HG02885 (cell line): ENCODE measurements around the gene ZNF512.
"Not testable (repeated sequence)": the region's sequence is repeated elsewhere in the genome, so short reads cannot be mapped to it uniquely, and the experiment has no call there.

Source experiments
- ATAC-seq: cut with Tn5 transposase; IDR thresholded peaks from one replicate; pipeline ENCODE4 v1.9.1; 2021; ENCODE audit warnings: mild to moderate bottlenecking; ENCODE audit not compliant: unreplicated experiment, poor library complexity

Gene ZNF512

DNA sequence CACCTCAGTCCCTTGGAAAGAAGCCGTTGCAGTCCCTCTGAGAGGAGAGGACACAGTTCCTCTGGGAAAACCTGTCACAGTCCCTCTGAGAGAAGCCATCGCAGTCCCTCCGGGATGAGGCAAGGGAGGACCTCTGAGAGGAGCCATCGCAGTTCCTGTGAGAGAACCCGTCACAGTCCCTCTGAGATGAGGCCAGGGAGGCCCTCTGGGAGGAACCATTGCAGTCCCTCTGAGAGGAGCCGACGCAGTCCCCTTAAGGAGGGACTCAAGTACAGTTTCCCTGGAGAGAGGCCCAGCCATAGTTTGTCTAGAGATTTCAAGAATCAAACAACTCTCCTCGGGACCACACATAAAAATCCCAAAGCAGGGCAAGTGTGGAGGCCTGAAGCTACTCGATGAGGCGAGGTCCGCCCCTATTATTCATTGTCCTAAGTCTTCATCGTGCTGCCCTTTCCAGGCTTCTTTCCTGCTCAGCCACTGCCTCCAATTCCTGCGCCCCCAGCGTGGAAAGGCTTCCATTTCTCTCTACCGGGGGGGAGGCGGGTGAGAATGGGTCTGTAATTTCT, 630 bp upstream of the ZNF512 start:
- no peak for ATAC-seq

GRCh38 chr2:27583390-27583915, 611 bp downstream of the ZNF512 start:
- ATAC-seq = no peak

GRCh38 chr2:27584597-27584996, 1.8 kb downstream of the ZNF512 start:
- ATAC-seq = no peak

- no peak for ATAC-seq
Observed at GRCh38 chr2:27587025-27587424, 4.2 kb downstream of the ZNF512 start.

- no peak for ATAC-seq
Observed at GRCh38 chr2:27588308-27588707, 5.5 kb downstream of the ZNF512 start.

- no peak for ATAC-seq
Observed at GRCh38 chr2:27591745-27592144, 8.9 kb downstream of the ZNF512 start.

GRCh38 chr2:27593240-27593639, 10.4 kb downstream of the ZNF512 start:
- ATAC-seq = no peak

DNA sequence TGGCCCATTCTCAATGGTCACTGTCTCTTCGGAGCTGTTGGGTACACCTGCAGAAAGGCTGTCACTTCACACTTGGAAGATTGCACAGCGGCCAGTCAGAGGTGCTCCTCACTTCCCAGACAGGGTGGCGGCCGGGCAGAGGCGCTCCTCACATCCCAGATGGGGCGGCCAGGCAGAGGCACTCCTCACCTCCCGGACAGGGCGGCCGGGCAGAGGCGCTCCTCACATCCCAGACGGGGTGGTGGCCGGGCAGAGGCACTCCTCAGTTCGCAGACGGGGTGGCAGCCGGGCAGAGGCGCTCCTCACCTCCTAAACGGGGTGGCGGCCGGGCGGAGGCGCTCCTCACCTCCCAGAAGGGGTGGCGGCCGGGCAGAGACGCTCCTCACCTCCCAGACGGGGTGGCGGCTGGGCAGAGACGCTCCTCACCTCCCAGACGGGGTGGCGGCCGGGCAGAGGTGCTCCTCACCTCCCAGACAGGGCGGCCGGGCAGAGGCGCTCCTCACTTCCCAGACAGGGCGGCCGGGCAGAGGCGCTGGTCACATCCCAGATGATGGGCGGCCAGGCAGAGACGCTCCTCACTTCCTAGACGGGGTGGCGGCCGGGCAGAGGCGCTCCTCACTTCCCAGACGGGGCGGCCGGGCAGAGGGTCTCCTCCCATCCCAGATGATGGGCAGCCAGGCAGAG, 11.3 kb downstream of the ZNF512 start:
- not testable (repeated sequence) for ATAC-seq

DNA sequence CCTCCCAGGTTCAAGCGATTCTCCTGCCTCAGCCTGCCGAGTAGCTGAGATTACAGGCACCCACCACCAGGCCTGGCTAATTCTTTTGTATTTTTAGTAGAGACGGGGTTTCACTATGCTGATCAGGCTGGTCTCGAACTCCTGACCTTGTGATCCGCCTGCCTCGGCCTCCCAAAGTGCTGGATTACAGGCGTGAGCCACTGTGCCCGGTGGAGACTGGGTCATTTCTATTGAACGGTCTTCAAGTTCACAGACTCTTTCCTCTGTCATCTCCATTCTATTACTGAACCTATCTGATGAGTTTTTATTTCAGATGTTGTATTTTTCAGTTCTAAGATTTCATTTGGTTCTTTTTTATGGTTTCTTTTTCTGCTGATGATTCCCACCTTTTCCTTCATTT, 12.6 kb downstream of the ZNF512 start:
- not testable (repeated sequence) for ATAC-seq

DNA sequence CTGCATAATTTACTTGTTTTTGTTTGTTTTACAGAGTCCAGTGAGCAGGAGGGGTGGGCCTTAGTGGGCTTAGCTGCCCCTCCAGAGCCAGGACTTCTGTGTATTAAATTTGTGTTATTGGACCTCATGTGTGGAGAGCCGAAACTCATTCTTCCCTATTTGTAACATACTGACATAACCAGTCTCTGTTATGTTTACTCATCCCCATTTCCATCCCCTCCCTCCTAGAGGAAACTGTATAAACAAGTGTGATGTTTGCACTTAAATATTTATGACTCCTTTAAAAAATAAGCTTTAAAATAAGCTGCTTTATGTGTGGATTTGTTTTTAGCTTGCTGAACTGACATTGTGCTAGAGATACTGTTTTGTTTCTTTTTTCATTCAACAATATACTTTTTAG, 13.8 kb downstream of the ZNF512 start:
- no peak for ATAC-seq

- ATAC-seq = no peak
Observed at GRCh38 chr2:27606611-27607010, 23.8 kb downstream of the ZNF512 start.

DNA sequence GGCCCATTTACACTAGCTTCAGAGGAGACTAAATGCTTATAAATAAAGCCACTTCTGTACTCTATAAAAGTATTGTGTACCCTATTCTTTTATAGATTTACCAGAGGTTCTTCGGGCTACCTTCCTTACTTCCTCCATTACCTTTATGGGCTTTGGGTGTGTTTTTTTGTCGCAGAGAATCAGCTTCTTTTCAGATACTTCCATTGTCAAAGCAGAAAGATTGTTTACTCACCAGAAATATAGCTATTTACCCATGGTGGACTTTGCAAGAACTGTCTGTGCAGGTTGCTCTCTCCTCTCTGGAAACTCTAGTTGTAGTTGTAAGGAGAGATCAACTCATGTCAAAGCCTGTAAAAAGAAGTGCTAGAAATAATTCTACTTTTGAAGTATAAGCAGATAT, 31.1 kb downstream of the ZNF512 start:
- ATAC-seq = no peak

GRCh38 chr2:27615316-27615715, 32.5 kb downstream of the ZNF512 start:
- ATAC-seq = no peak

- no peak for ATAC-seq
Observed at GRCh38 chr2:27621524-27621923, 38.7 kb downstream of the ZNF512 start.

DNA sequence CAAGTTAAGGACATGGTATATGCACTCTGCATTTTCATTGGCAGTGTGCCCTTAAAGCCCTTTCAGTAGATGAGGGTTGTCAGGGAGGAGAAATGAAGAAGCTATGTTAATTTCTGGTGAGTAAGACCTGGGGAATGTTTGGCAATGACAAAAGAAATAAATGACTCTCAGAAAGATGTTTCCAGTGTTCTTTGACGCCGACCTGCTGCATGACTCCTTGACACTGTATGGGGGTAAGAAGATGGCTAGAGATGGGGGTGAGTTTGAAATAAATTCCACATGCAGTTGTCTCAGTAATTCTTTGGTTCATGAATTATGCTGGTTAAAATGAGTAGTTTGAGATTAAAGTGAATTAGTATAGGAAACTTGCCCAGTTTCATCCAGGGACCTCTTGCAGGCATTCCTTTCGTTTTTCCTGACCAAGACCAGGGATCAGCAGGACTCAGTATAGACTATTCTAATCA, 40.1 kb downstream of the ZNF512 start:
- ATAC-seq = no peak

DNA sequence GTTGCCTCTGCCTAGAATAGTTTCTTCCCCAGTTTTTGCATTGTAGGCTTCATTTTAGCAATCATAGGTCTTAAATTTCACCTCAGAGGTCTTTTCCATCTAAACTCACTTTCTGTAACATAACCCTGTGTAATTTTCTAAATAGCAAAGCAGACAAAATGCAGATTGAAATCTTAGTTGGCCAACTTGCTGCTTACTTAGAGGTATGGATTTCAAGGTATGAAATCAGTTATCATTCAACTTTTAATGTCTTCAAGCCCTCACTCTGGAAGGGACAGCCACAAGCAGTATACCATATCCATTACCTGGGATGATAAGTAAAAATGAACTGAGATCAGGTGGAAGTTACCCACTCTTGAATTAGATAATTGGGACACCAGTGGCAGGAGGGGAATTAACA, 42.1 kb downstream of the ZNF512 start:
- ATAC-seq = no peak

GRCh38 chr2:27626323-27626722, 43.5 kb downstream of the ZNF512 start:
- ATAC-seq = not testable (repeated sequence)

GRCh38 chr2:27626921-27627320, 44.1 kb downstream of the ZNF512 start:
- not testable (repeated sequence) for ATAC-seq

DNA sequence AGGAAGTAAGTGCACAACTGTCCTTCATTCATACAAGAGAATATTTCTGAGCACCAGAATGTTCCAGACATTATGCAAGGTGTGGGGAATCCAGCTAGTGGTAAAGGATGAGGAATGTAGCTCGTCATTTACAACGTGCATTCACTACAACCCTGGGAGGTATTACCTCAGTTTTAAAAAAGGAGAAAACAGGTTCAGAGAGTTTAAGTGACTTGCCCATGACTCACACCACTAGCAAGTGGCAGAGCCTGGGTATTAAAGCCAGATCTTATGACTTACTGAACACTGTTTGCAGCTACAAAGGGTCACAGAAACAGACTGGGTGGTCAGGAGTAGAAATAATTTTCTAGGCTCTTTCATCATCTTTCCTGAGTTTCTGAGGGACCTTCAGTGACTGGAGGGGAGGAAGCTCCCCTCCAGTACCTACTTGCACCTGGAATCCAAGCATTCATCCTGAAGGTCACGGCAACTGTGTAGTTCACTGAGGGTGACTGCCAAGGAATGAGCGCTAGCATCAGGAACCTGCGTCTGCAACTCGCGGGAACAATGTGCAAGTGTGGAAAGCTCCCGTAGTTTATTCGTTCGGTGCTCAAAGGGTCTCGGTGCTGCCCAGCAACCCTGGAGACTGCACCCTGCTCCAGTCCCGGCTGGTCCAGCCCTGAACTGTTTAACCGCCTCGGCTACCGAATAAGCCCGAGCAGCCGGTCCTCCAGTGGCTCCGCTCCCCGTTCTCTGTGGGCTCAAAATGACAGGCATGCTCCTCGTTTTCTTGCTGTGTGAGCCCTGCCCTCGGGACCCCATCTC, 45.3 kb downstream of the ZNF512 start:
- no peak for ATAC-seq

DNA sequence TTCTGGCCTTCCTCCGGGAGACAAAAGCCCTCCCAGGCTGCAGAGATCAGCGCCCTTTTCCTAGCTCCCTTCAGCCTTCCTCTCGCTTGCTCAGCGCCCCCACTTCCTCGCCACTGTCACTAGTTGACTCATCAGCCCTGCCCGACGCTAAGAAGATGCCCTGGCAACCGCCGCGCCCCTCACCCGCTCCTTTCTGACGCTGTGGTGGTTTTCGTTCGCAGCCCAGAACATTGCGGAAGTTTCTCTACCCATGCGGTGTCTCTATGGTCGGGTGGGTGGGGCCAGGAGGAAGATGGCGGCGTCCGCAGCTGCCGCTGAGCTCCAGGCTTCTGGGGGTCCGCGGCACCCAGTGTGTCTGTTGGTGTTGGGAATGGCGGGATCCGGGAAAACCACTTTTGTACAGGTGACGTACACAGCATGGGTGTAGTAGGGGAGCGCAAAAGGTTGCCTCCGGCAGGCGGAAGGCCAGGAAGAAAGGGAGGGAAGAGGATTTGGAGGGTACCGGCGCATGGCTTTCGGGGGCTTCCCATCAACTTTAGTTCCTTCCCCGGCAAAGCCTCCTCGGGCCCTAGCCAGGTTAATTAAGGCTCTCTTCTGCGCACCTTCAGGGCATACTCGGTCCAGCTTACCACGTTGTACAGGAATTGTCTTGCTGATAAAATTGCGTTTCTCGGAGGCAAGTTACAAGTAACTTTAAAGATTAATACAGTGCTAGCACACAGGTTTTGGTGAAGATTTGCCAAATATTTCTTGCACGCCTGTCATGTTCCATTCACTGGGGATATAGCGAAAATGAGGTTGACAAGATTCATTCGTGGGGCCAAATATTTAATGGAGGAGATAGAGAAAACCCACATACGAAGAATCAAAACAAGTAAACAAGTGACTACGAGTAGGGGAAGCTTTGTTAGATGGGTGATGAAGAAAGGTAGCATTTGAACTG, 46.2 kb downstream of the ZNF512 start, which contains the start of the genes CCDC121 and GPN1:
TSS of gene CCDC121 (minus strand) at position 246 of the 943 bp plus-strand sequence. CDS start 1,213 bp downstream, outside the sequence.
TSS of gene GPN1 (plus strand) at position 284 of the 943 bp plus-strand sequence. CDS start at position 293, 9 bp downstream.
- peak; percentile 98 for ATAC-seq
